ENCODE data around the gene ARAP1.

DNA sequence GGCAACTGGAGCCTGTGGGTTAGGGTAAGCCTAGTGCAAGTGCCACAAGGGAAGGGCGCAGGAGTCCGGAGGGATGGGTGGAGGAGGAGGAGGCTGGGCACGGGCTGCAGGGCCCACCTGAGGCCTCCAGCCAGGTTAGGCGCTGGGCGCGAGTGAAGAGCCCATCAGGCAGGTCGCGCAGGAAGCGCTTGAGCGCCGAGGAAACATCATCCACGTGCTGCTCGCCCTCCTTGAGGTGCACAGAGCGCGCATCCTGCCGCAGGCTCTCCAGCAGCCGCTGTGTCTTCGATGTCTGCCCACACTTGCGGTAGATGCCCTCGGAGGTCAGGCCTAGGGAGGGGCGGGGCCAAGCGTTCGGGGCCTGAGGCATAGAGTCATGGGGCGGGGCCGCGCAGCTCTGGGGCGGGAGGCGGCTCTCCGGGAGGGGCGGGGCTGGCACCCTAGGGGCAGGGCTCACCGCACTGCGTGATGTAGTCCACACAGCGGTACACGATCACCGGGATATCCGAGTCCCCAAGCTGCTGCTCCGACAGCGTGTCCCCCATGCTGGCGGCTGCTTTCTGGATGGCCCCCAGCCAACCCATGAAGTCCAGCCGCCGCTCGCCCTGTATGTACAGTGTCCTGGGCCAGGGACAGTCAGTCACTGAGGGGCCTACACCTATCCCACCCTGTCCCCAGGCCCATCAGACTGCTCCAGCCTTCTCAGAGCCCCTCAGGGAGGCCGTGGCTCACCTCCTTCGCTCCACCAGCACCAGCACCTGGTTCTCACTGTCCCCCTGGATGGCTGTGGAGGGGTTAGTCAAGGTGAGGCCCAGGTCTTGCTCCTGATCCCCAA is 55.1 kb downstream of the ARAP1 start:
- TF ChIP-seq, protein P1, sequence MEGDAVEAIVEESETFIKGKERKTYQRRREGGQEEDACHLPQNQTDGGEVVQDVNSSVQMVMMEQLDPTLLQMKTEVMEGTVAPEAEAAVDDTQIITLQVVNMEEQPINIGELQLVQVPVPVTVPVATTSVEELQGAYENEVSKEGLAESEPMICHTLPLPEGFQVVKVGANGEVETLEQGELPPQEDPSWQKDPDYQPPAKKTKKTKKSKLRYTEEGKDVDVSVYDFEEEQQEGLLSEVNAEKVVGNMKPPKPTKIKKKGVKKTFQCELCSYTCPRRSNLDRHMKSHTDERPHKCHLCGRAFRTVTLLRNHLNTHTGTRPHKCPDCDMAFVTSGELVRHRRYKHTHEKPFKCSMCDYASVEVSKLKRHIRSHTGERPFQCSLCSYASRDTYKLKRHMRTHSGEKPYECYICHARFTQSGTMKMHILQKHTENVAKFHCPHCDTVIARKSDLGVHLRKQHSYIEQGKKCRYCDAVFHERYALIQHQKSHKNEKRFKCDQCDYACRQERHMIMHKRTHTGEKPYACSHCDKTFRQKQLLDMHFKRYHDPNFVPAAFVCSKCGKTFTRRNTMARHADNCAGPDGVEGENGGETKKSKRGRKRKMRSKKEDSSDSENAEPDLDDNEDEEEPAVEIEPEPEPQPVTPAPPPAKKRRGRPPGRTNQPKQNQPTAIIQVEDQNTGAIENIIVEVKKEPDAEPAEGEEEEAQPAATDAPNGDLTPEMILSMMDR (optimal IDR thresholded peaks at IDR 0.05 in 1 of 3, IDR thresholded peaks at IDR 0.05 in 1 of 3, conservative IDR thresholded peaks at IDR 0.05 in 1 of 3; ENCODE audit: extremely low read depth in 1 of 3, insufficient read depth in 2 of 3, low read length in 3 of 3), result no peak
- no peak for TF ChIP-seq EZH2 (IDR thresholded peaks at IDR 0.05; ENCODE audit: low read length)
